Neuronal stem cell (in vitro differentiated cells): ENCODE measurements around the gene RAB3A.

Experiments
- DNase-seq: peaks from one replicate; pipeline ENCODE4 v3.0.0-alpha.2; 2013; ENCODE audit warnings: low spot score
- H2AFZ ChIP-seq: one replicate; pipeline ENCODE4 v1.6.1; 2013; ENCODE audit warnings: mild to moderate bottlenecking, low read length, inconsistent platforms
- H2AK5ac ChIP-seq: 2 replicates; pipeline ENCODE4 v1.6.1; 2013; ENCODE audit warnings: low read depth, mild to moderate bottlenecking, inconsistent platforms, low read length, moderate library complexity, mixed read lengths
- H2BK120ac ChIP-seq: 2 replicates; pipeline ENCODE4 v1.6.1; 2013; ENCODE audit warnings: low read depth, mild to moderate bottlenecking, inconsistent platforms, low read length, moderate library complexity, mixed read lengths
- H2BK12ac ChIP-seq: one replicate; pipeline ENCODE4 v1.6.1; 2013; ENCODE audit warnings: low read length, inconsistent platforms
- H2BK15ac ChIP-seq: 2 replicates; pipeline ENCODE4 v1.6.1; 2013; ENCODE audit warnings: mild to moderate bottlenecking, low read length, inconsistent platforms, mixed read lengths
- H2BK5ac ChIP-seq: one replicate; pipeline ENCODE4 v1.6.1; 2013; ENCODE audit warnings: inconsistent platforms, mild to moderate bottlenecking, low read length, moderate library complexity
- H3K14ac ChIP-seq: one replicate; pipeline ENCODE4 v1.6.1; 2013; ENCODE audit warnings: low read length, inconsistent platforms
- H3K18ac ChIP-seq: 2 replicates; pipeline ENCODE4 v1.6.1; 2013; ENCODE audit warnings: low read length, inconsistent platforms
- H3K23ac ChIP-seq: 2 replicates; pipeline ENCODE4 v1.6.1; 2013; ENCODE audit warnings: low read depth, mild to moderate bottlenecking, mixed read lengths, low read length, inconsistent platforms; ENCODE audit not compliant: poor library complexity
- H3K27ac ChIP-seq: replicated peaks from 3 replicates; pipeline ENCODE4 v1.5.1; 2013; ENCODE audit warnings: low read length, inconsistent platforms
- H3K27me3 ChIP-seq, 3 experiments: 2 replicates each; pipeline ENCODE4 v1.6.1; 2013; ENCODE audit warnings: low read length in 3 of 3, mild to moderate bottlenecking in 2 of 3, inconsistent platforms in 1 of 3, low read depth in 1 of 3, mixed read lengths in 1 of 3, moderate library complexity in 1 of 3; ENCODE audit not compliant: control insufficient read depth in 3 of 3, insufficient read depth in 3 of 3
- H3K36me3 ChIP-seq, 2 donors: replicated peaks in 1 of 2; 2 replicates each; pipeline ENCODE4 v1.6.1; 2013; ENCODE audit warnings: low read length in 2 of 2; ENCODE audit not compliant: control insufficient read depth in 2 of 2, insufficient read depth in 2 of 2
- H3K4ac ChIP-seq: 2 replicates; pipeline ENCODE4 v1.6.1; 2013; ENCODE audit warnings: inconsistent platforms, mild to moderate bottlenecking, low read length, moderate library complexity
- H3K4me1 ChIP-seq, 2 donors: 1 replicate in 1 of 2; 2 replicates in 1 of 2; pipeline ENCODE4 v1.6.1; 2013; ENCODE audit warnings: low read length in 2 of 2, low read depth in 1 of 2; ENCODE audit not compliant: control insufficient read depth in 2 of 2, insufficient read depth in 1 of 2
- H3K4me2 ChIP-seq: one replicate; pipeline ENCODE4 v1.6.1; 2013; ENCODE audit warnings: mild to moderate bottlenecking, low read length, inconsistent platforms; ENCODE audit not compliant: insufficient read depth, poor library complexity, severe bottlenecking
- H3K4me3 ChIP-seq, 2 donors: 2 replicates each; pipeline ENCODE4 v1.5.1; 2013; ENCODE audit warnings: low read length in 2 of 2, mild to moderate bottlenecking in 2 of 2, inconsistent platforms in 1 of 2, moderate library complexity in 1 of 2
- H3K79me1 ChIP-seq: one replicate; pipeline ENCODE4 v1.6.1; 2013; ENCODE audit warnings: low read depth, mild to moderate bottlenecking, inconsistent platforms, low read length, moderate library complexity
- H3K9ac ChIP-seq: one replicate; pipeline ENCODE4 v1.6.1; 2013; ENCODE audit warnings: mild to moderate bottlenecking, low read depth, low read length, inconsistent platforms; ENCODE audit not compliant: poor library complexity
- H3K9me3 ChIP-seq, 2 donors: replicated peaks in 1 of 2; 2 replicates each; pipeline versions ENCODE3 to v1.6.1; 2013; ENCODE audit warnings: low read length in 2 of 2, mild to moderate bottlenecking in 2 of 2, inconsistent platforms in 1 of 2, low read depth in 1 of 2, mixed read lengths in 1 of 2, moderate library complexity in 1 of 2; ENCODE audit not compliant: control insufficient read depth in 2 of 2, insufficient read depth in 1 of 2
- H4K8ac ChIP-seq: one replicate; pipeline ENCODE4 v1.6.1; 2013; ENCODE audit warnings: low read depth, mild to moderate bottlenecking, inconsistent platforms, low read length, moderate library complexity
- H4K91ac ChIP-seq: one replicate; pipeline ENCODE4 v1.6.1; 2013; ENCODE audit warnings: low read length, low read depth, mild to moderate bottlenecking, inconsistent platforms; ENCODE audit not compliant: poor library complexity
- WGBS, 2 donors: extraction: QIAGEN DNeasy Blood & Tissue Kit; methylation state at CpG; one replicate each; pipeline ENCODE4 v1.1.7; 2013; ENCODE audit warnings: missing lambda C conversion rate in 2 of 2, mixed read lengths in 1 of 2; ENCODE audit not compliant: insufficient read length in 2 of 2, insufficient replicate concordance in 1 of 2; ENCODE audit errors: extremely low coverage in 2 of 2; 5-methylcytosine and 5-hydroxymethylcytosine counted together

Gene RAB3A

DNA sequence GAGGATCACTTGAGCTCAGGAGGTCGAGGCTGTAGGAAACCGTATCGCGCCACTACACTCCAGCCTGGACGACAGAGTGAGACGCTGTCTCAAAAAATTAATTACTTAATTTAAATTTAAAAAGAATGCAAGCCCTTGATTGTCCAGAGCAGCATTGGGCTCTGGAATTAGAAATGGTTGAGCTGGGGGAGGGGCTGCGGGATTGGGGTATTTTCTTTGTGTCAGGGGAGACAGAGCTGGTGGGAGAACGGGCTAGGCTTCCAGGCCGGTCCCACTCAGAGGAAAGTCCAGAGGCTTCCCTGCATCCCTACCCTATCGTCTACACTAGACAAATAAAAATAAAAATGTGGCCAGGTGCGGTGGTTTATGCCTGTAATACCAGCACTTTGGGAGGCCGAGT lies 2.2 kb upstream of the RAB3A start:
- Histone ChIP-seq H2BK5ac (no peak overlapping the region), H3K4me1 (peaks cover 15% of the 10 kb centered on the region in 2 donors), H2BK15ac (peak overlapping the region; percentile 67), H4K91ac (no peak overlapping the region), H4K8ac (no peak overlapping the region), H3K4me2 (no peak overlapping the region), H3K23ac (no peak overlapping the region), H3K18ac (no peak overlapping the region), H3K4ac (no peak overlapping the region), H2AK5ac (peak overlapping the region; percentile 56), H3K9me3 (peaks cover 0 to 2% of the 10 kb centered on the region in 2 donors), H3K27ac (no peak overlapping the region), H3K36me3 (no peaks in the 10 kb centered on the region), H2BK120ac (no peak overlapping the region), H3K14ac (no peak overlapping the region), H3K27me3 (peaks cover 0 to 18% (median 6%) of the 10 kb centered on the region in 3 experiments), H2BK12ac (no peak overlapping the region), H3K79me1 (peaks cover 5% of the 10 kb centered on the region), H3K4me3 (peak overlapping the region in 1 of 2 donors; percentile 51), H3K9ac (no peak overlapping the region), H2AFZ (peak overlapping the region; percentile 86)
- WGBS, 2 donors, result no CpG with 5 or more reads among the region's 12 CpGs
- no peak for DNase-seq

DNA sequence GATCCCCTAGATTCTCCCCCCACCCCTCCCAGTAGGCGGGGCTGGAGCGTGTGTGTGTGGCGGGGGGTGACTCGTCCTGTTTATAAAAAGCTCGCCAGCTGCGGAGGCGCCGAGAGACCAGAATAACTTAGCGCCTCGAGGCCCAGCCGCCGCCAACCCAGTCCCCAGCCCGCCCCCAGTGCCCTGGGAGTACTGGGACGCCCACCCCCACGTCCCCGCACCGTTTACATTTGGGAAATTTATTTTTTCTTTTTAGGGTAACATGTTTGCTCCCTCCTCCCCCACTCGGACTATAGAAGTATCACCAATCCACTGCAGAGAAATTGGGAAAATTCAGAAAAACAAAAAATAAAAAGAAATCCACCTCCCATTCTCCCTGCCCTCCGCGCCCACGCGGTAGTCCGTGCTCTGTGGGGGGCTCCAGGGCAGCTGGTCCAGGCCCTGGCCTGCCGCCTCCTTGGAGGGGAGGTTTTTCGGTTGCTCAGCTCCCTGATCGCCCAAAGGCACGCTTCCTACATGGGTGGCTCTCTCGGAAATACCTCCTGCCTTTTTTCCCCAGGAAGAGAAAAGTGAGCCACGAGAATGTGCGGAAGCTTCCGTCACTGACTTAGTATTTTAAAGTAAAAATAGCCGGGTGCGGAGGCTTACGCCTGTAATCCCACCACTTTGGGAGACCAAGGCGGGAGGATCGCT lies 1.5 kb upstream of the RAB3A start:
- no CpG with 5 or more reads among the region's 36 CpGs for WGBS, 2 donors
- H3K9ac ChIP-seq, result no peak overlapping the region
- no peak for DNase-seq
- peak overlapping the region; percentile 78 for H3K4me2 ChIP-seq
- H2BK120ac ChIP-seq, result no peak overlapping the region
- H4K8ac ChIP-seq, result no peak overlapping the region
- H2BK15ac ChIP-seq, result no peak overlapping the region
- no peak overlapping the region for H4K91ac ChIP-seq
- no peak overlapping the region for H2BK12ac ChIP-seq
- H3K27ac ChIP-seq, result peak overlapping the region; percentile 95
- H3K23ac ChIP-seq, result no peak overlapping the region
- peak overlapping the region; percentile 92 for H3K18ac ChIP-seq
- peaks cover 15% of the 10 kb centered on the region in 2 donors for H3K4me1 ChIP-seq
- peaks cover 0 to 18% (median 6%) of the 10 kb centered on the region in 3 experiments for H3K27me3 ChIP-seq
- H2AK5ac ChIP-seq, result peak overlapping the region; percentile 63
- H2BK5ac ChIP-seq, result peak overlapping the region; percentile 90
- H3K14ac ChIP-seq, result no peak overlapping the region
- H3K79me1 ChIP-seq, result peaks cover 5% of the 10 kb centered on the region
- peak overlapping the region; percentile 86 for H2AFZ ChIP-seq
- peaks cover 0 to 2% of the 10 kb centered on the region in 2 donors for H3K9me3 ChIP-seq
- peaks cover 0 to 3% of the 10 kb centered on the region in 2 donors for H3K36me3 ChIP-seq
- peak overlapping the region; percentile 76 for H3K4ac ChIP-seq
- H3K4me3 ChIP-seq, result peak overlapping the region; percentile 51 to 79

DNA sequence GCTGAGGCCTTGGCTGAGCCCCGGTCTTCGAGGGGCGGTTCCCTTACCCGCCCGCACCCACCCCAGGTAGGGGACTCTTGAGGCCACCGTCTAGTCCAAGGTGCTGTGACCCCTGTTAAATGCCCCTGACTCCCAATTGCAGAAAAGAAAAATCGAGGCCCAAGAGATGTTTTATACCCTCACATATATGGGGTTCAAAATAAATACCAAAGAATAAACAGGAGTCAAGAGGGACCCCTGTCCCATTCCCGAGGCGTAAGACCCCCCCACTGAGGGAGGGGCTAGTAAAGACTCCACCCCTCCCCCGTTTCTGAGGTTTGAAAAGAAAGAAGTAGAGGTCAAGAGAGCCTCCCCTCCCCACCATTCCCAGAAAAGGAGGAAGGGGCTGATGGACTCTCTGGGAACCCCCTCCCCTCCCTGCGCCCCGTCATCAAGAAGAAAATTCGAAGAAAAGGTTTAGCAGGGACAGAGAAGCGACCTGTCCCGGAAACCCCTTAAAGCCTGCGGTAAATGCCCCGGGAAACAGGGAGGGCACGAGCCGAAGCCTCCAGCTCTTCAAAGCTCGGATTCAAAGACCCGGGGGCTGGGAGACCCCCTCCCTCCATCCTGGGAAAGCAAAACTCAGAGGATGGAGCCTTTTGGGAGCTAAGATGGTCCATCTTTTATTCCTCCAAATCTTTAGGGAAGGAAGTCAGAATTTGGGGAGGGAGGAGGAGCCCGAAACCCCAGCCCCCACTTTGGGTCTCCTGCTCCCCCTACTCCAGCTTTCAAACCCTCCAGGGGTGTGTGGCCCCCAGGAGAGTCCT lies 755 bp upstream of the RAB3A start:
- H4K8ac ChIP-seq, result no peak overlapping the region
- peak overlapping the region; percentile 63 for H2AK5ac ChIP-seq
- no peak overlapping the region for H3K4ac ChIP-seq
- peaks cover 15% of the 10 kb centered on the region in 2 donors for H3K4me1 ChIP-seq
- peaks cover 0 to 2% of the 10 kb centered on the region in 2 donors for H3K9me3 ChIP-seq
- peak overlapping the region; percentile 95 for H3K27ac ChIP-seq
- peak overlapping the region; percentile 78 for H3K4me2 ChIP-seq
- H3K27me3 ChIP-seq, result peaks cover 0 to 18% (median 6%) of the 10 kb centered on the region in 3 experiments
- peaks cover 0 to 9% of the 10 kb centered on the region in 2 donors for H3K36me3 ChIP-seq
- no peak overlapping the region for H2BK12ac ChIP-seq
- peaks cover 5% of the 10 kb centered on the region for H3K79me1 ChIP-seq
- no peak overlapping the region for H3K9ac ChIP-seq
- no CpG with 5 or more reads among the region's 22 CpGs for WGBS, 2 donors
- peak; percentile 90 for DNase-seq
- H3K14ac ChIP-seq, result no peak overlapping the region
- H3K23ac ChIP-seq, result no peak overlapping the region
- H3K18ac ChIP-seq, result peak overlapping the region; percentile 92
- peak overlapping the region; percentile 58 for H2BK15ac ChIP-seq
- no peak overlapping the region for H2BK120ac ChIP-seq
- no peak overlapping the region for H4K91ac ChIP-seq
- peak overlapping the region; percentile 90 for H2BK5ac ChIP-seq
- peak overlapping the region; percentile 51 to 79 for H3K4me3 ChIP-seq
- H2AFZ ChIP-seq, result peak overlapping the region; percentile 86

DNA sequence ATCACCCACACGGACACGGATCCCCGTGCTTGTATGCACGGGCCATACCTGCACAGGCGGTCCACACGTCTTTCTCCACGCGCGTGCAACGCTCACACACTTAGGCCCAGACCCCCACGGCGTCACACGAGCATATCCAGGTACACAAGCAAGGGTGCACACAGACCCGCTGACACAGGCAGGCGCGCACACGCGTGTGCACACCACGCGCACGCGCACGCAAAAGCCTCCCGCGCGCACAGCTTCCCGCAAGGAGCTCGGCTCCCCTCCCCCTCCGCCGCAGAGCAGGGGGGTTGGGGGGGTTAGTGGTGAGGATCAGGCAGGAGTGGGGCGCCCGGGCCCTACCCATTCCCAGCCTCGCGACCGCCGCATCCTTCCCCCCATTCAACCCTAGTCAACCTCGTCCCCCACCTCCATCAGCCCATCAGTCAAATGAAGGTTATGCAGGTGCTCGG lies 407 bp downstream of the RAB3A start:
- Histone ChIP-seq H2AFZ (peak overlapping the region; percentile 86), H2BK5ac (no peak overlapping the region), H4K8ac (no peak overlapping the region), H3K9me3 (peaks cover 0 to 2% of the 10 kb centered on the region in 2 donors), H3K36me3 (peaks cover 0 to 17% of the 10 kb centered on the region in 2 donors), H3K79me1 (peaks cover 6% of the 10 kb centered on the region), H3K27ac (no peak overlapping the region), H3K14ac (peak overlapping the region; percentile 100), H2BK12ac (peak overlapping the region; percentile 82), H3K4ac (no peak overlapping the region), H2BK120ac (no peak overlapping the region), H3K4me3 (peak overlapping the region; percentile 68 to 81), H3K9ac (peak overlapping the region; percentile 91), H4K91ac (peak overlapping the region; percentile 89), H2AK5ac (peak overlapping the region; percentile 96), H3K18ac (peak overlapping the region; percentile 90), H3K4me2 (peak overlapping the region; percentile 91), H3K4me1 (peaks cover 15% of the 10 kb centered on the region in 2 donors), H3K23ac (peak overlapping the region; percentile 98), H3K27me3 (peaks cover 0 to 18% (median 6%) of the 10 kb centered on the region in 3 experiments), H2BK15ac (peak overlapping the region; percentile 85)
- DNase-seq, result no peak
- WGBS, 2 donors, result no CpG with 5 or more reads among the region's 38 CpGs
